ENCODE measurements around the gene TNFAIP8L1. TPM values are rescaled to one million over a fixed set of nuclear protein-coding genes. Genes with fewer than 3 reads are reported as not detected.

The TNFAIP8L1 gene
- total RNA-seq, 1 experiment from 2014 or later, result 8.3 TPM

DNA sequence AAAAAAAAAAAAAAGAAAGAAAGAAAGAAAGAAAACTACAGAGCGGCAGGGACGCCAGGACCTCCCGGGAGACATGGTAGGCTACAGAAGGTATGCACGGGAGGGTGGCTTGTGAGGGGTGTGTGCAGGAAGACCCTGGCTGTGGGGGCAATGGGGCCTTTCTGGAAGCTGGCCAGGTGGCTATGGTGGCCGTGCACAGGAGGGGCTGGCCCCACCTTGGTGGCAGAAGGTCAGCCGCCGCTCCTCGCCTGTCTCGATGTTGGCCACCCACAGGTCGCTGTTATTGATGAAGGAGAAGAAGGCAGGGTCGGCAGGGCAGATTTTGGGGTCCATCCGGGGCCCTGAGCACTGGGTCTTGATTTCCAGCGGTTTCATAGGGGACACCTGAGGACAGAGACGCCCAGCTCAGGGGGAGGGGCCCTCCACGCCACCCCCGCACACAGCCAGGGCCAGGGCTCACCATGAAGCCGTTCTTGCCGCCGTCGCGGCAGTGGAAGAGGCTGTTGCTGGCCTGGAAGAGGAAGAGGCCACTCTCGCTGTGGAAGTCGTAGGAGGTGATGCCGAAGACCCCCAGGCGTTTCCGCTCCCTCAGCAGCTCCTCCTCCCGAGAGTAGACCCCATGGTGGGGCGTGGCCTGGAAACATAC lies 64.5 kb downstream of the TNFAIP8L1 start:
- no peaks in the 10 kb centered on the region for H3K9me2 ChIP-seq (replicated peaks; ENCODE audit: low read length)
- intact Hi-C loops (cut with micrococcal nuclease), result no loop called here
- no peaks in the 10 kb centered on the region for H3K4me1 ChIP-seq (ENCODE audit: insufficient read depth, low read length)
- H3K4me2 ChIP-seq (ENCODE audit: low read length), result no peak overlapping the region
- no peaks in the 10 kb centered on the region for H3K27me3 ChIP-seq (ENCODE audit: low read length)
- no peak overlapping the region for H3K9ac ChIP-seq (ENCODE audit: low read length)
- H3K9me3 ChIP-seq (ENCODE audit: low read length), result no peaks in the 10 kb centered on the region
- ChIA-PET POLR2A (ENCODE audit: unreplicated experiment) (no interaction called here), CTCF (no interaction called here)
- no peak overlapping the region for H2AFZ ChIP-seq (ENCODE audit: low read length)
- H3K36me3 ChIP-seq (ENCODE audit: low read depth, low read length), result peaks cover 52% of the 10 kb centered on the region
- no peaks in the 10 kb centered on the region for H3F3A ChIP-seq (ENCODE audit: low read length, unreplicated experiment)
- H3K79me2 ChIP-seq (ENCODE audit: low read length), result no peaks in the 10 kb centered on the region
- TF ChIP-seq, protein P1, sequence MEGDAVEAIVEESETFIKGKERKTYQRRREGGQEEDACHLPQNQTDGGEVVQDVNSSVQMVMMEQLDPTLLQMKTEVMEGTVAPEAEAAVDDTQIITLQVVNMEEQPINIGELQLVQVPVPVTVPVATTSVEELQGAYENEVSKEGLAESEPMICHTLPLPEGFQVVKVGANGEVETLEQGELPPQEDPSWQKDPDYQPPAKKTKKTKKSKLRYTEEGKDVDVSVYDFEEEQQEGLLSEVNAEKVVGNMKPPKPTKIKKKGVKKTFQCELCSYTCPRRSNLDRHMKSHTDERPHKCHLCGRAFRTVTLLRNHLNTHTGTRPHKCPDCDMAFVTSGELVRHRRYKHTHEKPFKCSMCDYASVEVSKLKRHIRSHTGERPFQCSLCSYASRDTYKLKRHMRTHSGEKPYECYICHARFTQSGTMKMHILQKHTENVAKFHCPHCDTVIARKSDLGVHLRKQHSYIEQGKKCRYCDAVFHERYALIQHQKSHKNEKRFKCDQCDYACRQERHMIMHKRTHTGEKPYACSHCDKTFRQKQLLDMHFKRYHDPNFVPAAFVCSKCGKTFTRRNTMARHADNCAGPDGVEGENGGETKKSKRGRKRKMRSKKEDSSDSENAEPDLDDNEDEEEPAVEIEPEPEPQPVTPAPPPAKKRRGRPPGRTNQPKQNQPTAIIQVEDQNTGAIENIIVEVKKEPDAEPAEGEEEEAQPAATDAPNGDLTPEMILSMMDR (conservative IDR thresholded peaks at IDR 0.05; ENCODE audit: low read depth, low read length), result no peak
- TF ChIP-seq EZH2 (IDR thresholded peaks at IDR 0.05; ENCODE audit: low read length, unreplicated experiment) (no peak), EZH2phosphoT487 (IDR thresholded peaks at IDR 0.05; ENCODE audit: borderline replicate concordance, low read length) (no peak)
- H3K4me3 ChIP-seq (ENCODE audit: low read length), result no peak overlapping the region
- H4K20me1 ChIP-seq (ENCODE audit: low read length), result no peaks in the 10 kb centered on the region
- DNase-seq (no peak), ATAC-seq (no peak)
- no TSS peak for BruUV-seq (replicated peaks)
- no peak overlapping the region for H3K27ac ChIP-seq (ENCODE audit: low read length)

DNA sequence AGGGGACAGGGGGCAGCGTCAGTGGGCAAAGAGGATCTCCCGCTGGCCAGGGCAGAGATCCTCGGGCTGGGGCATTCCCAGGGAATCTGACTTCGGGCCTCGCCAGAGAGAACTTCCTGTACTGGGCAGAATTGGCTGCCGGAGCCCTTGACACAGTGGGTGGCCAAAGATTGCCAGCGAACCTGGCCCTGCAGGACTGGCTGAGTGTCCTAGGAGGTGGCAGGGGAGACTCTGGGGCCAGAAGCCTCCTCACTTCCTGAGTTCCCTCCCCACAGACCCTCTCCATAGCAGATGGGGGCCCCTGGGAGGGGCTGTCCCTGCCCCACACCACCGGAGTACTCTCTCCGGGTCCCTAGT lies 65.0 kb downstream of the TNFAIP8L1 start:
- no TSS peak for BruUV-seq (replicated peaks)
- H3K27ac ChIP-seq (ENCODE audit: low read length), result no peak overlapping the region
- no peaks in the 10 kb centered on the region for H3K4me1 ChIP-seq (ENCODE audit: insufficient read depth, low read length)
- no peak overlapping the region for H3K9ac ChIP-seq (ENCODE audit: low read length)
- H3K36me3 ChIP-seq (ENCODE audit: low read depth, low read length), result peaks cover 53% of the 10 kb centered on the region
- H3F3A ChIP-seq (ENCODE audit: low read length, unreplicated experiment), result no peaks in the 10 kb centered on the region
- DNase-seq, result no peak
- no peak overlapping the region for H3K4me3 ChIP-seq (ENCODE audit: low read length)
- no peaks in the 10 kb centered on the region for H4K20me1 ChIP-seq (ENCODE audit: low read length)
- ATAC-seq, result no peak
- H2AFZ ChIP-seq (ENCODE audit: low read length), result no peak overlapping the region
- no peaks in the 10 kb centered on the region for H3K27me3 ChIP-seq (ENCODE audit: low read length)
- intact Hi-C loops (cut with micrococcal nuclease), result no loop called here
- ChIA-PET CTCF (no interaction called here), POLR2A (ENCODE audit: unreplicated experiment) (no interaction called here)
- H3K9me3 ChIP-seq (ENCODE audit: low read length), result no peaks in the 10 kb centered on the region
- H3K9me2 ChIP-seq (replicated peaks; ENCODE audit: low read length), result no peaks in the 10 kb centered on the region
- no peak for TF ChIP-seq EZH2 (IDR thresholded peaks at IDR 0.05; ENCODE audit: low read length, unreplicated experiment)
- TF ChIP-seq, protein P1 (conservative IDR thresholded peaks at IDR 0.05; ENCODE audit: low read depth, low read length), result no peak
- TF ChIP-seq EZH2phosphoT487 (IDR thresholded peaks at IDR 0.05; ENCODE audit: borderline replicate concordance, low read length), result no peak
- H3K4me2 ChIP-seq (ENCODE audit: low read length), result no peak overlapping the region
- H3K79me2 ChIP-seq (ENCODE audit: low read length), result no peaks in the 10 kb centered on the region

Other genes starting within 250 kb of the TNFAIP8L1 start
- 59.8 and 71.1 TPM in 2 replicates for gene SH3GL1, start 239.0 kb upstream of the TNFAIP8L1 start, total RNA-seq (2014; rRNA removed)
- 48.9 and 59.8 TPM in 2 replicates for gene CHAF1A, start 236.9 kb upstream of the TNFAIP8L1 start, total RNA-seq (2014; rRNA removed)
- 64.0 and 86.1 TPM in 2 replicates for gene UBXN6, start 181.7 kb upstream of the TNFAIP8L1 start, total RNA-seq (2014; rRNA removed)
- 111 and 165 TPM in 2 replicates for gene HDGFL2, start 167.2 kb upstream of the TNFAIP8L1 start, total RNA-seq (2014; rRNA removed)
- gene PLIN4, start 121.0 kb upstream of the TNFAIP8L1 start, total RNA-seq (2014; rRNA removed), result 9.1 and 9.8 TPM in 2 replicates
- gene PLIN5, start 104.3 kb upstream of the TNFAIP8L1 start, total RNA-seq (2014; rRNA removed), result 1.2 and 3.3 TPM in 2 replicates
- 0.23 and 0.51 TPM in 2 replicates for gene LRG1, start 99.5 kb upstream of the TNFAIP8L1 start, total RNA-seq (2014; rRNA removed)
- gene SEMA6B, start 79.8 kb upstream of the TNFAIP8L1 start, total RNA-seq (2014; rRNA removed), result 7.3 and 9.0 TPM in 2 replicates
- gene MYDGF, start 30.8 kb downstream of the TNFAIP8L1 start, total RNA-seq (2014; rRNA removed), result 426 and 474 TPM in 2 replicates
- 129 and 215 TPM in 2 replicates for gene DPP9, start 84.3 kb downstream of the TNFAIP8L1 start, total RNA-seq (2014; rRNA removed)
- gene FEM1A, start 152.2 kb downstream of the TNFAIP8L1 start, total RNA-seq (2014; rRNA removed), result 28.1 and 30.6 TPM in 2 replicates
- gene TICAM1, start 192.2 kb downstream of the TNFAIP8L1 start, total RNA-seq (2014; rRNA removed), result 6.5 and 17.0 TPM in 2 replicates
- gene PLIN3, start 228.2 kb downstream of the TNFAIP8L1 start, total RNA-seq (2014; rRNA removed), result 136 and 159 TPM in 2 replicates

Measured in PC-3 (cell line).